Gastroesophageal sphincter (tissue), 4 donors: ENCODE data around the gene EEF1E1. TPM values are rescaled to one million over a fixed set of nuclear protein-coding genes. Genes with fewer than 3 reads are reported as not detected.

Experiments used
- ATAC-seq: fragments of 150-250 bp; one replicate; pipeline ENCODE4 v1.9.1; 2016; ENCODE audit warnings: mild to moderate bottlenecking, moderate library complexity
- H3K27ac ChIP-seq, 4 donors: fragments of 200-600 bp; sonication (generic) in 3 of 4; 1 replicate in 3 of 4; 2 replicates in 1 of 4; pipeline ENCODE4 v1.5.1; 2016 to 2019
- H3K27me3 ChIP-seq: fragments of 200-600 bp; sonication (generic); one replicate; pipeline ENCODE4 v1.5.1; 2019
- H3K36me3 ChIP-seq, 2 donors: fragments of 200-600 bp; sonication (generic); one replicate each; pipeline ENCODE4 v1.5.1; 2019; ENCODE audit warnings: control low read depth in 1 of 2
- H3K4me1 ChIP-seq, 3 donors: fragments of 200-600 bp; sonication (generic); 1 replicate in 2 of 3; 2 replicates in 1 of 3; pipeline ENCODE4 v1.5.1; 2016 to 2019; ENCODE audit warnings: control low read depth in 2 of 3
- H3K4me3 ChIP-seq, 2 donors: fragments of 200-600 bp; sonication (generic); one replicate each; pipeline ENCODE4 v1.5.1; 2019; ENCODE audit warnings: mild to moderate bottlenecking in 1 of 2, moderate library complexity in 1 of 2
- H3K9me3 ChIP-seq, 3 donors: fragments of 200-600 bp; sonication (generic); one replicate each; pipeline ENCODE4 v1.5.1; 2017 to 2019; ENCODE audit warnings: control low read depth in 2 of 3
- CTCF ChIP-seq, 4 experiments: fragments of 200-600 bp in 2 of 4; fragments of 450-650 bp in 2 of 4; sonication (generic) in 1 of 4; IDR thresholded peaks; one replicate each; pipeline ENCODE4 v1.5.1; 2017 to 2019; ENCODE audit warnings: antibody characterized with exemption in 4 of 4, mild to moderate bottlenecking in 2 of 4, moderate library complexity in 2 of 4
- EP300 ChIP-seq: sonication (generic); formaldehyde crosslinking; IDR thresholded peaks from one replicate; pipeline ENCODE4 v1.6.1; 2017; ENCODE audit warnings: antibody characterized with exemption, mild to moderate bottlenecking
- POLR2A ChIP-seq, 2 donors: fragments of 450-650 bp; IDR thresholded peaks; one replicate each; pipeline ENCODE4 v1.6.1; 2017; ENCODE audit warnings: antibody characterized with exemption in 2 of 2, mild to moderate bottlenecking in 2 of 2, moderate library complexity in 1 of 2
- POLR2AphosphoS5 ChIP-seq: sonication (generic); formaldehyde crosslinking; IDR thresholded peaks from one replicate; pipeline ENCODE4 v1.6.1; 2017; ENCODE audit warnings: antibody characterized with exemption
- WGBS, 2 donors: methylation state at CpG; one replicate each; pipeline ENCODE4 v1.1.5; 2018; ENCODE audit warnings: low coverage in 1 of 2; 5-methylcytosine and 5-hydroxymethylcytosine counted together
- total RNA-seq, 4 donors: library from RNA; depleted of rRNA; stranded (reverse); fragments of >200 nt; gene quantifications; one replicate each; pipeline ENCODE4 v1.1.0, GENCODE V29; 2016

The EEF1E1 gene
- 10 to 100 TPM; 20.5 to 47.9 (median 37.9) TPM for total RNA-seq

DNA sequence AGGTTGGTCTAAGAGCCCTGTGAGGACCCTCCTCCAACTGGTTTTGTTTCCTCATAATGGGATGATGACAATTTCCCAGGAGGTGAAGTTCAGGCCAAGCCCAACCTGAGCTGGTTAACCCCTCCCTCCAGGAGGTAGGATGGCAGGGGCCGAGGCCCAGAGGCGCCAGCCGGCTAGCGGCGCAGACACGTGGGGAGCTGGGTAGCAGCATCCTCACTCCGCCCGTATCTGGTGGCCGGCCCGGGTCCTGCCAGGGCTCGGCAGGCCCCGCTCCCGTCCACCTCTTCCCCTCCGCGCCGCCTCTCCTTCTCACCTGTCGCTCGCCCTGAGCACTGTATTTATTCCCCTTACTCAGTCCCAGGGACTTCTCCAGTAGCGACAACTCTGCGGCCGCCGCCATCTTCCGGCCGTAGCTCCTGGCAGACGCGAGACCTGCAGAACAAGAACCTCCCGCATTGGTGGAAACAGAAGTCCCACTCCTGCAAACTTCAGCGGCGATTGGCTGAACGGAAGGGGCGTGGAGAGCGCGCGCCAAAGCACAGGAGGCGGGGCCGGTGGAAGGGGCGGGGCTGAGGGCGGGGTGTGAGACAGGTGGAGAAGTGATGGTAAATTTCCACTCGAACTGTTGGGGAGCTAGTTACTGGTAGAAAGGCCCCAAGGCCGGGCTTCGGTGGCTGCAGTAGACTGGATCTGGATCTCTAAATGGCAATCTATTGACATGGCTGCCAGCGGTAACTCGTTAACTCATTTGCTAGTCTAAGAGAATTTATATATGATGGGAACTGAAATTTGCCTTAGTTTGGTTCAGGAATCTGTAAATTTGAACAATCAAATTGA lies at the start of gene EEF1E1:
EEF1E1 (minus strand) TSS at position 427 of the 837 bp plus-strand sequence; CDS start at position 400, 27 bp downstream.
- peak in 1 of 2 donors; percentile 25 for TF ChIP-seq POLR2A (IDR thresholded peaks at IDR 0.05)
- TF ChIP-seq CTCF (IDR thresholded peaks at IDR 0.05), result no peak
- peak; percentile 46 for TF ChIP-seq POLR2AphosphoS5
- H3K36me3 ChIP-seq, result no peaks in the 10 kb centered on the region
- peak within 1 kb of the TSS; percentile 68 to 93 for H3K4me3 ChIP-seq
- peak within 1 kb of the TSS in 3 of 4 donors; percentile 59 to 78 (median 69) for H3K27ac ChIP-seq
- 0% methylated on average over 16 to 17 of the region's 43 CpGs for WGBS, 2 donors
- peak; percentile 100 for ATAC-seq
- peaks cover 10% of the 10 kb centered on the region for H3K27me3 ChIP-seq
- H3K9me3 ChIP-seq, result no peaks in the 10 kb centered on the region
- peaks cover 3 to 22% (median 4%) of the 10 kb centered on the region in 3 donors for H3K4me1 ChIP-seq

- no peak for ATAC-seq
- H3K4me3 ChIP-seq, result no peak overlapping the region
- H3K36me3 ChIP-seq, result no peaks in the 10 kb centered on the region
These were observed 47.0 kb upstream of the EEF1E1 start for GRCh38 chr6:8149350-8149749.

GRCh38 chr6:8143945-8144344 lies 41.6 kb upstream of the EEF1E1 start:
- no peak for ATAC-seq
- no peaks in the 10 kb centered on the region for H3K4me1 ChIP-seq
- no peaks in the 10 kb centered on the region for H3K27me3 ChIP-seq
- H3K9me3 ChIP-seq, result no peaks in the 10 kb centered on the region
- 69 to 77% methylated on average over 2 of the region's 2 CpGs for WGBS, 2 donors
- TF ChIP-seq CTCF (IDR thresholded peaks at IDR 0.05) (no peak), POLR2A (IDR thresholded peaks at IDR 0.05) (no peak), EP300 (no peak), POLR2AphosphoS5 (no peak)
- no peak overlapping the region for H3K4me3 ChIP-seq
- H3K27ac ChIP-seq, result no peak overlapping the region
- H3K36me3 ChIP-seq, result no peaks in the 10 kb centered on the region

More at GRCh38 chr6:8149350-8149749, 47.0 kb upstream of the EEF1E1 start:
- no peaks in the 10 kb centered on the region for H3K27me3 ChIP-seq
- no peak overlapping the region for H3K27ac ChIP-seq
- no peak for TF ChIP-seq CTCF (IDR thresholded peaks at IDR 0.05)
- TF ChIP-seq POLR2AphosphoS5, result no peak
- TF ChIP-seq EP300, result no peak
- no peak for TF ChIP-seq POLR2A (IDR thresholded peaks at IDR 0.05)
- WGBS, 2 donors, result 80 to 85% methylated on average over 1 of the region's 1 CpG
- no peaks in the 10 kb centered on the region for H3K4me1 ChIP-seq
- H3K9me3 ChIP-seq, result no peaks in the 10 kb centered on the region

DNA sequence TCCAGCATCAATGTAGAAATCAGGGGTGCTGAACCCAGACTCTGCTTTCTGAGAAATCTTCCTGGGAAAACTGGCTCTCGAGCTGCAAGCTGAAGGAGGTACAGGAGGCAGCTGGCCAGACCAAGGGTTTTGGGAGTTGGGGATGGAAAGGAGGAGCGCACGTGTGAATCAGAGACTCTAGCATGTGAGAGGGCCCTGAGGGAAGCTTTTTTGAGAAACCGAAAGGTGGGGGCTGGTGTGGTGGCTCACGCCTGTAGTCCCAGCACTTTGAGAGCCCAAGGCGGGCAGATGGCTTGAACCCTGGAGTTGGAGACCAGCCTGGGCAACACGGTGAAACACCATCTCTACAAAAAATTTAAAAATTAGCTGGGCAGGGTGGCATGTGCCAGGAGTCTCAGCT lies 37.1 kb upstream of the EEF1E1 start:
- Histone ChIP-seq H3K4me3 (no peak overlapping the region), H3K27me3 (peaks cover 4% of the 10 kb centered on the region), H3K27ac (no peak overlapping the region), H3K9me3 (no peaks in the 10 kb centered on the region), H3K4me1 (no peaks in the 10 kb centered on the region), H3K36me3 (no peaks in the 10 kb centered on the region)
- WGBS, 2 donors, result 84 to 87% methylated on average over 4 to 6 of the region's 7 CpGs
- TF ChIP-seq POLR2AphosphoS5 (no peak), CTCF (IDR thresholded peaks at IDR 0.05) (no peak), POLR2A (IDR thresholded peaks at IDR 0.05) (no peak), EP300 (no peak)
- ATAC-seq, result no peak

DNA sequence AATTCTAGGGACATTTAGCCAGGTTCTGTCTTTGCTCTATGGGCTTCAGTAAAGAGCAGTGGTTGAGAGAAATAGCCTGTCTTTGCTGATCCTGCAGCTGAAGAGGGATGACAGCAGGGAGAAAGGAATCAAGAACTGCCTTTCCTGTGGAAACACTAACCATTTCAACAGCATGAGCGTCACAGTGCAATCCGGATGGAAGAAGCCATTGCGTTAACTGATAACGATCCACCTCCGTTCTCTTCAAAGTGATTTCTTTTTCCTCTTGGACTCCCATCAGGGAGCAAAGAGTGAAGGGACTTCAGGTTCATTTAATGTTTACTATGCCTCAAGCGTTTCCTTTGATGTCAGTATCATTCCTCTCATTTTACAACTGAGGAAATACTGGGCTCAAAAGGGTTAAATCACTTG lies 35.2 kb upstream of the EEF1E1 start:
- H3K27me3 ChIP-seq, result peaks cover 12% of the 10 kb centered on the region
- no peak overlapping the region for H3K27ac ChIP-seq
- H3K9me3 ChIP-seq, result no peaks in the 10 kb centered on the region
- no peak for ATAC-seq
- WGBS, 2 donors, result 37 to 52% methylated on average over 6 of the region's 6 CpGs
- H3K4me3 ChIP-seq, result no peak overlapping the region
- TF ChIP-seq CTCF (IDR thresholded peaks at IDR 0.05) (no peak), POLR2AphosphoS5 (no peak), EP300 (no peak), POLR2A (IDR thresholded peaks at IDR 0.05) (no peak)
- no peaks in the 10 kb centered on the region for H3K36me3 ChIP-seq
- H3K4me1 ChIP-seq, result no peaks in the 10 kb centered on the region
